OCI-LY1 (cell line): ENCODE results near the gene CHCHD3.

Experiments used
- CTCF ChIP-seq: fragments of 200-600 bp; sonication (generic), shearing (Covaris generic); IDR thresholded peaks from 2 replicates; pipeline ENCODE4 v1.5.1; 2017; ENCODE audit warnings: mild to moderate bottlenecking, antibody characterized with exemption, low read length, moderate library complexity, mixed read lengths
- EZH2 ChIP-seq: fragments of 200-600 bp; sonication (generic), shearing (Covaris generic); IDR thresholded peaks from 2 replicates; pipeline ENCODE4 v1.8.0; 2017; ENCODE audit warnings: borderline replicate concordance, mixed run types, mild to moderate bottlenecking, antibody characterized with exemption, low read length, moderate library complexity, mixed read lengths

DNA sequence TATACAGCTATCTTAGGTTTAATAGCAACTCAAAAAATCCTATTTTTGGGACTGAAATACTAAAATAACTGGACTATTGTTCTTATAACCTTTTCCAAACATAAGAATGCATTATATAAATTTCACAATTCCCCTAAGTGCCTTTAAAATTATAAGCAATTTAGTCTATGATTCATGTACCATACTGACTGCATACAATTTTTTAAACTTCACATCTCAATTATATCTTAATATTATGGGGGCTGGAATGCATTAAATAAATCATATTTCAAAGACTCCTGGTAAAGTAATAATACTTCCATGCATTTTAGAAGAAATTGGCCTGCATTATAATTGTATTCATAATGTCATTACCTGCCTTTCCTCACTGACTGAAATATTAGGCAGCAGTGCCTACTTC, 144.6 kb downstream of the CHCHD3 start:
- TF ChIP-seq CTCF (no peak), EZH2 (no peak)
